Kasumi-1 (cell line): Measurements from ENCODE around the gene DNM3.
"Not testable (repeated sequence)": the region's sequence is repeated elsewhere in the genome, so short reads cannot be mapped to it uniquely, and the experiment has no call there.

ENCODE experiments used
- DNase-seq, 2 experiments: peaks; one replicate each; lab custom pipeline; 2025; lab: John Stamatoyannopoulos, UW

The DNM3 gene

DNA sequence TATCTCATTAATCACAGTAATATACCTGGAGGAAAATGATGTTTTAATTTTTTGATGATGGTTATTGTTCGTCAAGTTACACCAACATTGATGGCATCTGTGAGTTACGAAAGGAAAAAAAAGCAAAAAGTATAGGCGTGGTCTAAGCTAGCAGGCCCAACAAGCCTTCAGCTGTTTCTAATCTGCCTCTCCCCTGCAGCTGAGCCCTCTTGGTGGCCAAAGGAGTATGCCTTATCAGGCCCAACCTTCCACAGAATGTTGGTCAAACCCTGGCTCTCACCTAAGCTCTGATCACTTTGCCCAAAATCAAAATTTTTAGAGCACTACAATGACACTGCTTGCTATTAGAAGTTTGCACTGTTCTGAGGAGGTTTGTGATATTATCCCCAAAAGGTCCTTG lies 584.0 kb downstream of the DNM3 start:
- no peak for DNase-seq

DNA sequence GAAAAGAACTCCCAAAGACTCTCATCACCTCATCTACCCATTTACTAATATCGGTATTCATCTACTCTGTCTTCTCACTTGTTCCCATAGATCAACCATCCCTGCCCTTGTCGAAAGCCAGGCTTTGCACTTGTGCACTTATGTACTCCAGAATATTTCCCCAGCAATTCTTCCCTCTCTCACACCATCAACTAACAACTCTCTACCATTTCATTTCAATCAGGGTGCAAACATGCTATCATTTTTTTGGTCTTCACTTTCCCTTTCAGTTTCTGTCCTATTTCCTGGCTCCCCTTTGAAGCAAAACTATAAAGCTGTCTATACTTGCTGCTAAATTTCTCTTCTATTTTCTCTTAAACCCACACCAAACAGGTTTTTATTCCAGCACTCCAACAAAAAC lies 585.9 kb downstream of the DNM3 start:
- no peak for DNase-seq

DNA sequence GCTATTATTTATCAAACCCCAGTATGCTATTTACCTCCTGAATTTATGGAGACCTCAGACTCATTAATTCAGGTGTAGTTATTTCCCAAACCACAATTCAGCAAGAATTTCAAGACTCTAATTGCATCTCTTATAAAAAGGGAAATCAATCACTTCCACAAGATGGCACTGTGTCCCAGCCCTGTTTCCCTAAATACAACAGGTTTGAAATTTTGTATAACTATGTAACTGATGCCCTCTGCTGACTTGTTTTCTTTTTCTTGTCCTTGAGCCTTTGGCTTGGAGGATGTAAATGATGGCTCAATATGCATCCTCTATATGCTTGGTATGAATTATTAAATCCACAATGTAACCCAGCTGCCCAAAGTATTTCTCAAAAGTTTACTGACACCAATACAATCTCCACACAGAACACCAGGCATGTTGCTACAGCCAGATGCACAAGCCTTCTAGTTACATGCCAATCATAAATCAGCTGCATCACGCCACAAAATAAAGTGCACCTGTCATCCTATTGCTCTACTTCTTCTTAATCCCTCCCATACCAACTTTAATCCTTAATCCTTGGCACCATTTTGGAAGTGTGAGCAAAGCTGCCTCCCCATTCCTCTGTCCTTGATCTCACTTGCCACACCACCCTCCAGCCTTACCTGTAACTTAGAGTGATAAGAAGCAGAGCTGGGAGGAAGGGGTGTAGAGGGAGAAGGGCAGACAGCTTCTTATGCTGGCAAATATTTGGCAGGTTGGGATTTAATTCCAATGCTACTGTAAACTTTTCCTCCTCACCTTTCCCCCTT lies 588.2 kb downstream of the DNM3 start:
- DNase-seq = peak; percentile 66 to 80

DNA sequence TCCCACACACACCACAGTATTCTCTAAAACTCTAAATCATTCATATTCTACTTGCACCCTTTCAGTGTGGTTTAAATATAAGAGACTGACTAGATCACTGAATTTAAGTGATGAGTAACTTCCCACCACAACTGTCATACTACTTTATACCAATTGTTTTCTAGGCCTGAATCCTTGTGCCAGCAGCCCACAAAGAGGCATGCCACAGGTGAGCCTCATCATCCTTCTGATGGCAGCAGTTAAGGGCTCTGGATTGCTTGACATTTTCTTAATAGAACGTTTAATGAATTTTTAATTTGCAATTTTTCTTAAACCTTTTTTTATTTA lies 588.8 kb downstream of the DNM3 start:
- no peak for DNase-seq

DNA sequence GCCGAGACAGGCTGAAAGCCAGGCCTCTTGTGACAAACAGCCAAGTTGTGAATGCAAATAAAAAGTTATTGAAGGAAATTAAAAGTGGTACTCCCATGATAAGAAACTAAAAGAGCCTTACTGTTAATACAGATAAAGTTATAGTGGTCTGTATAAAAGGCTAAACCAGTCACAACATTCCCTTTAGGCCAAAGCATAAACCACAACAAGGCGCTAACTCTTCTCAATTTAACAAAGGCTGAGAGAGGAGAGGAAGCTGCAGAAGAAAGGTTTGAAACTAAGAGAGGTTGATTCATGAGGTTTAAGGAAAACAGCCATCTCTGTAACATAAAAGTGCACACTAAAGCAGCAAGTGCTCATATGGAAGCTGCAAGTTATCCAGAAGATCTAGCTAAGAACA lies 589.9 kb downstream of the DNM3 start:
- DNase-seq = no peak

DNA sequence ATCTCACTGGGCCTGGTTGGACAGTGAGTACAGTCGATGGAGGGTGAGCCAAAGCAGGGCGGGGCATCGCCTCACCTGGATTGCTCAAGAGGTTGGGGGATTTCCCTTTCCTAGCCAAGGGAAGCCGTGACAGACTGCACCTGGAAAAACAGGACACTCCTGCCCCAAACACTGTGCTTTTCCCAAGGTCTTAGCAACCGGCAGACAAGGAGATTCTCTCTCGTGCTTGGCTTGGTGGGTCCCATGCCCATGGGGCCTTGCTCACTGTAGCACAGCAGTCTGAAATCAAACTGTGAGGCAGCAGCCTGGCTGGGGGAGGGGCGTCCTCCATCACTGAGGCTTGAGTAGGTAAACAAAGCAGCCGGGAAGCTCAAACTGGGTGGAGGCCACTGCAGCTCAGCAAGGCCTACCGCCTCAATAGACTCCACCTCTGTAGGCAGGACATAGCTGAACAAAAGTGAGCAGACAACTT lies 590.5 kb downstream of the DNM3 start:
- no peak for DNase-seq

DNA sequence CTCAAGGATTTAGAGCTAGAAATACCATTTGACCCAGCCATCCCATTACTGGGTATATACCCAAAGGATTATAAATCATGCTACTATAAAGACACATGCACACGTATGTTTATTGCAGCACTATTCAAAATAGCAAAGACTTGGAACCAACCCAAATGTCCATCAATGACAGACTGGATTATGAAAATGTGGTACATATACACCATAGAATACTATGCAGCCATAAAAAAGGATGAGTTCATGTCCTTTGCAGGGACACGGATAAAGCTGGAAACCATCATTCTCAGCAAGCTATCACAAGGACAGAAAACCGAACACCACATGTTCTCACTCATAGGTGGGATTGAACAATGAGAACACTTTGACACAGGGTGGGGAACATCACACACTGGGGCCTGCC lies 595.9 kb downstream of the DNM3 start:
- DNase-seq = not testable (repeated sequence)

DNA sequence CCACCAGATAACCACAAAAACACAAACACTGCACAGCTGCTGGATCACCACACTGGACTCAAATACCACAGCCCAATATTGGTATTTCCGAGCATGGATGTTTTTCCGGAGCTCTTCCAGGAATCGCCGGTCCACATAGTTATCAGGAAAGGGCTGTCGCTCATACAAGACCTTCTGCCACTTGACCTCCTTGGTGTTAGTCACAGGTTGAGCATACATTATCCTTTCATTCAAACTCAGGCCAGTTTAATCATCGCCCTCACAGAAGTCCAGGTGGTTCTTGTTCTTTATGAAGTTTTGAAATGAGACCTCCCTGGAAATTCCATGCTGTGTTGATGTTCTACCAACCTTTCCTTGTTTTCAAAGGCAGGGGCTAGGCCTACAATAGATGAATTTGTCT lies 601.1 kb downstream of the DNM3 start:
- DNase-seq = no peak

DNA sequence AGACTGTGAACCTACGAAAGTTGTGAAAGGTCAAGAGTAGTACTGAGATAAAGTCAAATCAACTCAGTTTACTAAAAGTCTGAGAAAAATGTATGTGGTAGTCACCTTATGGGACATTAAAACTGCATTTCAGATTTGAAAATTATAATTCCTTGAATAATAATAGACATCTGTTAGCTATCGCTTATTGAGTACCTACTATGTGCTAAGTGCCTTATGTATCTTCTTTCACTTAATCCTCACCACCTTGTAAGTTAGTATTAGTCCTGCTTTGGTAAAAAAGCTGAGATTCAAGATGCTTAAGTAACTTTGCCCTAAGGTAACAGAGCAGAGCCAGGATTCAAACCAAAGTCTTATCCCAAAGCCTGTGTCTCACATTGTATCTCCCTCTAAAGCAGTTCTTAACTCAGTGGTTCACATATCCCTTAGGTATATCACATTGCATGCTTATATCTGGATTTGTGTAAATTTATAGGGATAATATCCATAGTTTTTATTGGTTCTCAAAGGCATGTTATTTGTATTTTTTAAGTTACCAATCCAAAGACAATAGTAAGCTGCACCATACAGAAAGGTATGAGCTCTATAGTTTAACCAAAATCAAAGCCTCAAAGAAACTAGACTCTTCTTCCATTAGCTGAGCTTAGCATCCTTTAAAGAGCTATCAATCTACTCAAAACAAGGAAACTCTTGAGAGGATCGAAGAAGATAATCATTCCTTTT lies 601.7 kb downstream of the DNM3 start:
- no peak for DNase-seq

DNA sequence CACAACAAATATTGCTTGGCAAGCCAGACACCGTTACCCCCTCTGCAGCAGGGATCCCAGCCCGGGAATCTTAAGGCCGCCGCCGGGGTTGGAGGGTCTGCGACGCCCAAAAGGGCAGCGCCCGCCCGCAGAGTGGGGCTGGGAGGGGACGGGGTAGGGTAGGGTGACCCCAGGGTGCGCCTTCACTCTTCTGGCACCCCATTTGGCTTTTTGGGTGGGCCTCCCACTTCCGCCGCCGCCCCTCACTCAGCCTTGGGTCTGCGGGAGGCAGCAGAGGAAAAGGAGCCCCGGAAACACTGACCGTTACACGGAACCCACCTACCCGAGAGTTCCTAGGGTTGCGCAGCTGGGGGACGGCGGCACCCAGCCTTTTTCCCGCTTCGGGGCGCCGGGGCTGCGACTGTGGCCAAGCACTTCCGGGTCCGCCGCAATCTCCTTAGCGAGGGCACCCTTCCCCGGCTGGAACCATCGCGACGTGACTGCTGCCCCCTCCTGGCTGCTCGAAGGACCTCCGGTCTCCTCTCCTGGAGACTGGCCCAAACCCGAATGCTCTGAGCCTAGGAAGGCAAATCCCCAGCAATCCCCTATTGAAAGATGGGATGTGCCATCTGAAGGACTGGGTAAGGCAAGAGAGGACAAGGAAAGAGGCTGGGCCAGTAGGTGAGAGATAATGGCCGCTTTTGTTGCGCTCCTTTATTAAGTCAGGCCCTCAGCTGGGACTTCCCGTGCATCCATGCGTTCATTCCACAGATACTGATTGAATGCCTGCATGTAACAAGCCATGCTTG lies 602.6 kb downstream of the DNM3 start, which contains the start of gene PIGC:
TSS of gene PIGC (minus strand) at position 404 of the 788 bp plus-strand sequence. CDS start 1,447 bp downstream, outside the sequence.
- peak; percentile 93 to 96 for DNase-seq

DNA sequence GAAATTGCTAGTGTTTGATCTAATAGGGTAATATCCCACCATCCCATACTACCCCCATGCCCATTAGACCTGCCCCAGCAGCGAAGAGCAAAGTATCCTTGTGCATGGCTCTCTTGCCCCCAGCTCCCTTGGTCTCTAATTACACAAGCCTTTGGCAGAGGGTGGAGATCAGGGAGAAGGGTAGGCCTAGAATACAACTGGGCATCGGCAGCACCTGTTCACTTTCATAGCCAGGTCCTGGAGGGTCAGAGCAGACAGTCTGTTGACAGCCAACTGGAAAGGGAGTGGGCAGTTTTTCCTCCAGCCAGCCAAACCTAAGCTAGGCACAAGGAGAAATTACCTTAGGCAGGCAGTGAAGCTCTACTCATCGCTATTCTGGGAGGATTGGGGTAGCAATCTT lies 605.2 kb downstream of the DNM3 start:
- DNase-seq = no peak

DNA sequence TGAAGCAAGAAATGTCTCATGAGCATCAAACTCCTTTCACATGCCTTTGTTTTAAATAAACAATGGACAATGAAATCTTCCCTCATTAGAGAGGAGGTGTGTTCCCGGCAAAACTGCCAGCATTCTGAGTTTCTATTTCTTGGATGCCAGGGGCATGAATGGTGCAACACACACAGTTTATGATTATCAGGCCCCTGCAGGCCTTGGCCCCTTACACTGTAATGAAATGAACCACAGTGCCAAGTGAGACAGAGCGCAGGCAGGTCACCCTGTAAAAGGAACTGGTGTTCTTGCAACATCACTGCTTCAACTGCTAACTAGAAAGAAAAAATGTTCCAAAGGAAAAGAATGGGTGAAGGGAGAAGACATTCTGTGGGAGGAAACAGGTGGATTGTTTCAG lies 606.3 kb downstream of the DNM3 start:
- DNase-seq = peak; percentile 30 to 49

DNA sequence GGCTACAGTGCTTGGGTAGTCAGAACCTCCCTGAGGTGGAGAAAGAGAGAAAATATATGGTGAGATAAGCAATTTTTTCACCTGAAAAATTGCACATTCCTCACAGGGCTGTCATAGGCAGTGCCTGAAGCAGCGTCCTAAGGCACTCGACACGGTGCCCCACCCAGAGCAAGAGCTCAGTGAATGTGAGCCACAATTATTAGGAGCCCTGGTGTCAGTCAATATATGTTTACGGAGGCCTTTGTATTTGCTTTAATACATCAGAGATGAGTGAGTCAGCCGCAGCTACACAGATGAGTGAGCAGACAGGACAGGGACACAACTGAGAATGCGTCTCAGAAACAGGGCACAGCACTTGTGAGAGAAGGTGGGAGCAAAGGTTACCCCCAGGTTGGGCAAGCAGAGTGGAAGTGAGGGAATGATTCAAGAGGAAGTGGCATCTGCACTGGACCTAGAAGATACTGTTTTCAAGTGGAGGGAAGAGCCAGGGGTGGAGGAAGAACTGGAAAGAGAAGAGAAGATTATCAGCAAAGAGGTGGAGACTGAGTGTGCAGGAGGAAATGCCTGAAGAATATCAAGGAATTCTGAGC lies 607.8 kb downstream of the DNM3 start:
- no peak for DNase-seq

DNA sequence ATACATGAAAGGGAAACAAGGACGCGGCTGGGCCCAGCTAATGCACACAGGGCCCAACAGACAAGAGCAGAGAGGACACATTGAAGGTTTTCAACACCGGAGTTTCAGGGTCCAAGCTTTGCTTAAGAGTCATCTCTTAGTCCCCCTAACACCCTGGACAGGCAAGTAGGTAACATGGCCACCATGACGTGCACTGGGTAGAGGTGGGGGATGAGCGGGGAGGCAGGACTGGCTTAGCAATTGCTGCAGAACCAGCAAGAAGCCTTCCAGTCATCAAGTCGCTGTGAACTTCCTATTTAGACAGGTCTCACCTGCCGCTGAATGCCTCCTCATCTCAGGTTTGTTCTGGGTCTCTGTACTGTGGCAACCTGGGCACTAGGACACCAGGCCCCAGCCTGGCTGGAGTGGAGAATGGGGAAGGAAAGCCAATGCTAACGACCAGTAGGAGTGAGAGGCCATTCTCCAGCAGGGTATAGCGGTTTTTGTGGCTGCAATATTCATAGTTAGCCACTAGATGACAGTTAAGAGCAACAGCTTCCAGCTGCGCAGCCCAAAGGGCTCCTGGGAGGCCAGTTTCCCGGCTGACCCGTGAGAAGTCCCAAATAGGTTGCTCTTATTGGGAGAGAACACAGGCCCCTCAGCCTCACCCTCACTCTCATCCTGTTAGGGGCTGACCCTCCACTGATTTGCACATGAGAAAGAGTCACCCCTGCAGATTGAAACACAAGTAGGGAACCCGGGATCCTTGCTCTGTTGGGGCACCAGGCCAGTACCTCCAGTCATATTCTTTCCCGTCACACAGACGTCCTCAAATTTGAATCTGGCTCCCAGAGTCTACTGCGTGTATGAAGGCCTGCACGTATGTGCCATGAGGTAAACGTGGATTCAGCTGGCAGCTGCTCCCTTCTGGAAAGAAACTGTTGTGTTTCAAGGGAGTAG lies 608.6 kb downstream of the DNM3 start:
- DNase-seq = peak; percentile 72 to 76

DNA sequence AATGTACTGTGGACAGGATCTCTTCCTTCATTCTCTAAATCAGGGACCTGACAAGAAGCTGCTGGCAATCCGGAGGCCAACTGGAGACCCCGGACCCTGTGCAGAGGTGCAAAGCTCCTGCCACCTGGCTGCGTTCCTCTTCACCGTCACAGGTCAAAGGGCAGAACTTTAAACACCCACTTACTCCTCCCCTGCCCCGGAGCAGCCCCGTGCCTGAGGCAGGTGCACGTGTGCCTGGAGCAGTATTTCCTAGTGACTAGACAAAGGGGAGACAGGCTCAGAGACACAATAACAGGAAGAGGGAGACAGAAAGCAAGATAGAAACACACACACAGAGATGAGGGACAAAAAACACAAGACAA lies 609.2 kb downstream of the DNM3 start:
- DNase-seq = no peak

DNA sequence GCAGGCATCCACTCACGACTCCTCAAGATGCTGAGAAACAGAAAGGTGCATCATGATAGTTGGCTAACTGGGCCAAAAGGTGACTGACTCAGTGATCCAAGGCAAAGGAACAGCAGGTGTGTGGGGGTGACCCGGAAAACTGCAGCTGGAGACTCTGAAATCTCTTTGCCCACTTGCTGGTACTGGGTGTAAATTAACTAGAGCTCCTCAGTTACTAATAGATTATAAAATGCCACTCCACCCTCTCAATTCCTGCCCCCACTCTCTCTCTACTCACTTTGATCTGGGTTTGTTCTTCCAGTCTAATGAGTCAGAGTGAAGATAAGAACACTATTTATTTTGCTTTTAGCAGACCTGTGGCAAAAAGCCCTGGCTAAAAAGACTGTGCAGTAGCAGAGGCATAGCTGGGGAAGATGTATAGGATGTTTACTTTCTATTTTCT lies 609.7 kb downstream of the DNM3 start:
- DNase-seq = no peak

DNA sequence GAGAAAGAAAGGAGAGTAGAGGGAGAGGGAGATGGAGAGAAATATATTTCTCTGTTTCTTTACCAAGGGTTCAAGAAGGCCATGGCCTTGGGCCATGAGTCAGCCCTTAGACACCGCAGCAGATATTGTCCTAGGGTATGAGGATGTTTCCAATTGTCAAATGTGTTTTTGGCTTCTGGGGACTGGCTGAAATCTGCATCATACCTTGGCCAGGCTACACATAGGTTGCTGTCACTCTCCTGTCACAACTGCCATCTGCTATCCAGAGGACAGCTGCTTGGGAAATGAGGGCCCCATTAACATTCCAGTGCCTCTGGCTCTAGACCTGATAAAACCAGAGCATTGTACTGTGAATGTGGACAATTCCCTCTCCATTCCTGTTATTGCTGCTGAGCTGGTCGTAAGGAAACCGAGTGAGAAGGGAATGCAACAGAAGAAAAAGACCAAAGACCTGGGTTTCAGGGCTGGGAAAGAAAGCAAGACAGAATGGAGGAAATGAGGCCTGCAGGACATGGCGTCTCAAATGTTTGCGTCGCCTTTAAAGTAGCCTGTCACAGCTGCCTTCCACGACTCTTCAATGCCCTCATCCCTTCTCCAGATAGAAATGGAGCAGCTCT lies 611.3 kb downstream of the DNM3 start:
- no peak for DNase-seq

DNA sequence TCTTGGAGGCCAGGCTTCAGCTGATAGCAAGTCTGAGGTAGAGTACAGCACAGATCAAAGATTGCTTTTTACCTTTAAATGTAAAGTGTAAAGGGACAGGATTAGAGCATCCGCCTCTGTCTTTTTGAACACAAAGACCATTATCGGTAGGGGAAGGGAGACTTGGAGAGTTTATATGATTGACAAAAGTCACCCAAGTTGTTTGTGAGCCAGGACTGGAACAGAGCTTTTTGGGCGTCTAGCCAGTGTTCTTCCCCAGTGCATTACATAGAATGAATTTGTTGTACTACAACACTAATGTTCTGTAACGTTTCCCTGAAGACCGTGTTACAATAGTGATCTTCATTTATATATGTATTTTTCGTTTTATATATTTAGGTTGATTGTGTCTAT lies 611.9 kb downstream of the DNM3 start:
- DNase-seq = no peak

DNA sequence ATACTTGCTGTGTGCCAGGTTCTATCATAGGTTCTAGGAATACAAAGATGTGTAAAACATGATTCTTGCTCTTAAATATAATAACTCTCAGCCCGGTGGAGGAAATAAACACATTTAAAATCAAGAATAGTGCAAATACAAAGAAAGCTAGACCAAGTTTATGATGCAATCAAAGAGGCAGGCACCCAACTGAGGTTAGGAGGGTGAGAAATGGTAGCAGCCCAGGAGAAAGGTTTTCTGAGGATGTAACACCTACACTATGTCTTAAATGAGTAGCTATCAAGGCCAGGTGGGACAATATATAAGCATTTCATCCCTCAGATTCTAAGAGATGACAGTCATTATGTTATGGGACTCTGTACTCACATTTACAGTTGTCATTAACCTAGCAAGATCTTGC lies 612.3 kb downstream of the DNM3 start:
- DNase-seq = no peak

DNA sequence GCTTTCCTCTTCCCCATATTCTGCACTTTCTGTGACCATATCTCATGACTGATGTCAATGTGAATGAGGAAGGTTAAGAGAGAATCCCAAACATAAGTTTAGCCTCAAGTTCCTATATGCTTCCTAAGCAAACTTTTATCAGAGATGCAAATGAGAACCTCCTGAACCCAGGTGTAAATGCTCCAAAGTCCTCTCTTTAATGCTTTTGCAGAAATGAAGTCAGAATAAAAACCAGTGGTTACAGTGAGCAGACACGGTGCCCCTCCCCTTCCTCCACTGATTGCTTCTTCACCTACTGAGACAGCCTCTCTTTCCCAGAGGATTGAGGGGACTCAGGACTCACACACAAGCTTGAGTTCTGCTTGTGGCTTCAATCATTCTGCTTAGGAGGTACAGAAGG lies 614.2 kb downstream of the DNM3 start:
- no peak for DNase-seq

DNA sequence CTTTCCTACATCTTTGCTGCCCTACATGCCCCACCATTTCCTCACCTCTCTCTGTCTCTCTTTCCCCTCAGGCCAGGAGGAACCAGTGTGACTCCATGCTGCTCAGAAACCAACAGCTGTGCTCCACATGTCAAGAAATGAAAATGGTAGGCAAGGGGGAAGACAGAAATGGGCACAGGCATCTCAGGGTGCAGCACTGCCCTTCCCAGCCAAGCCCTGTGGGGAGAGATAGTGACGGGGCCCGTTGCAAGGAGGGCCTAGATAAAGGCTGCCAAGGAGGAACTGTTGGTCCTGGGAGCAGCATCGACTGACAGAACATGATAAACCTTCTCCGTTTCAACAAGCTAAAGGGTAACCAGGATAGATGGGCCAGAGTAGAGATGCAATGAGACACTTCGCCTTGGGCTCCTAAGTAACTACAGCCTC lies 615.1 kb downstream of the DNM3 start:
- no peak for DNase-seq
